ENCODE measurements around the gene NRL. TPM values are rescaled to one million over a fixed set of nuclear protein-coding genes. Genes with fewer than 3 reads are reported as not detected.
"Not testable (repeated sequence)": the region's sequence is repeated elsewhere in the genome, so short reads cannot be mapped to it uniquely, and the experiment has no call there.

NRL gene
- total RNA-seq, 4 donors from 2014 or later: 0.79 to 4.5 (median 3.3) TPM

DNA sequence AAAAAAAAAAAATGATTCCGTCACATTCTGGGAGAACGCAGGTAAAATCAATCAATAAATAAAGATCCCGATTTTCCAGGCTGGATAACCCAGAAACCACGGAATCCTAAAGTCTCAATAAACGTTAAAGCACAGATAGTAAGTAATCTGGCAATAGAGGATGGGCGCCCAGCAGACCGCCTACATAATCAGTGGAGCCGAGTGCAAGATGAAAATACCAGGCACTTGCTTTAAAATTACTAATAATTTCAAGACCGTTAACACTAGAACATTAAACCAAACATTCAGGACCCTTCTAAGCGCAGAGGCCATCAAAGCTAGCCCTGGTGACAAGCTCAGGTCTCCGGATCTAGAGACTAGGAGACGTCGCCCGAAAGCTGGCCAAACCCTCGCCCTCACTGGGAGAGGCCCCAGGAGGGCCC lies 1.4 kb downstream of the NRL start:
- intact Hi-C loops (cut with DNase I): no loop called here
- Histone ChIP-seq H3K36me3 (peaks cover under 1 to 19% (median 2%) of the 10 kb centered on the region in 3 donors), H3K4me1 (peaks cover 12 to 38% (median 17%) of the 10 kb centered on the region in 3 donors), H3K9me3 (no peaks in the 10 kb centered on the region), H3K27ac (peak overlapping the region; percentile 96 to 99 (median 99)), H3K27me3 (no peaks in the 10 kb centered on the region), H3K4me3 (peak overlapping the region; percentile 46 to 84 (median 68))
- no peak for TF ChIP-seq POLR2A (IDR thresholded peaks at IDR 0.05)
- TF ChIP-seq, protein P1, sequence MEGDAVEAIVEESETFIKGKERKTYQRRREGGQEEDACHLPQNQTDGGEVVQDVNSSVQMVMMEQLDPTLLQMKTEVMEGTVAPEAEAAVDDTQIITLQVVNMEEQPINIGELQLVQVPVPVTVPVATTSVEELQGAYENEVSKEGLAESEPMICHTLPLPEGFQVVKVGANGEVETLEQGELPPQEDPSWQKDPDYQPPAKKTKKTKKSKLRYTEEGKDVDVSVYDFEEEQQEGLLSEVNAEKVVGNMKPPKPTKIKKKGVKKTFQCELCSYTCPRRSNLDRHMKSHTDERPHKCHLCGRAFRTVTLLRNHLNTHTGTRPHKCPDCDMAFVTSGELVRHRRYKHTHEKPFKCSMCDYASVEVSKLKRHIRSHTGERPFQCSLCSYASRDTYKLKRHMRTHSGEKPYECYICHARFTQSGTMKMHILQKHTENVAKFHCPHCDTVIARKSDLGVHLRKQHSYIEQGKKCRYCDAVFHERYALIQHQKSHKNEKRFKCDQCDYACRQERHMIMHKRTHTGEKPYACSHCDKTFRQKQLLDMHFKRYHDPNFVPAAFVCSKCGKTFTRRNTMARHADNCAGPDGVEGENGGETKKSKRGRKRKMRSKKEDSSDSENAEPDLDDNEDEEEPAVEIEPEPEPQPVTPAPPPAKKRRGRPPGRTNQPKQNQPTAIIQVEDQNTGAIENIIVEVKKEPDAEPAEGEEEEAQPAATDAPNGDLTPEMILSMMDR (IDR thresholded peaks at IDR 0.05): no peak
- WGBS, 2 donors: 15% methylated on average over 10 to 13 of the region's 15 CpGs
- DNase-seq: no peak

DNA sequence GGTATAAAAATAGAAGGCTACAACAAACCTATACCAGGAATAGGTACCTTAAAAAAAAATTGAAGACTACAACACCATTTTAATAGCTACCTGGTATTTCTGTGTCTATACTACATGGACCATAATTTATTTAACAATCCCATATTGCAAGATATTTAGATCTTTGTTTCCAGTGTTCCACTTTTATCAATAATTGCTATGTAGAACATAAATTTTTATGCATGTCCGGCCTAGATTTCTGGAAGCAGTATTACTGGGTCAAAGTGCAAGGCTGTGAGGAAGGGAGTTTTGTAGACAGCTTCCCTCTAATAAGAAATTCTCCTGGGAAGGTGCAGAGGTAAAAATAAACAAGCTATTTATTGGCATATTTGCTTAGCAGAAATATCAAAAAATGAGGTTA lies 4.2 kb downstream of the NRL start:
- no peaks in the 10 kb centered on the region for H3K27me3 ChIP-seq
- H3K4me3 ChIP-seq: no peak overlapping the region
- 68 to 79% methylated on average over 1 of the region's 1 CpG for WGBS, 2 donors
- H3K4me1 ChIP-seq: peaks cover 3 to 23% (median 7%) of the 10 kb centered on the region in 3 donors
- DNase-seq: no peak
- H3K36me3 ChIP-seq: no peaks in the 10 kb centered on the region
- H3K27ac ChIP-seq: no peak overlapping the region
- no peak for TF ChIP-seq POLR2A (IDR thresholded peaks at IDR 0.05)
- TF ChIP-seq, protein P1 (IDR thresholded peaks at IDR 0.05): no peak
- no peaks in the 10 kb centered on the region for H3K9me3 ChIP-seq
- intact Hi-C loops (cut with DNase I): no loop called here

DNA sequence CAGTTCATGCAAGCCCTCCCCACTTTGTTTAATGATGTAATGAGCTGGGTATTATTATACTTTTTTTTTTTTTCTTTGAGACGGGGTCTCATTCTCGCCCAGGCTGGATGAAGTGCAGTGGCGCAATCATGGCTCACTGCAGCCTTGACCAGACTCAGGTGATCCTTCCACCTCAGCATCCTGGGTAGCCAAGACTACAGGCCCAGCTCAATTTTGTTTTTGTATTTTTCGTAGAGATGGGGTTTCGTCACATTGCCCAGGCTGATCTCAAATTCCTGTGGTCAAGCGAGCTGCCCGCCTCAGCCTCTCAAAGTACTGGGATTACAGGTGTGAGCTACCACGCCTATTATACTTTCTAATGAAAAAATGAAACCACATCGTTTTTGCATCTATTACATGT lies 4.7 kb downstream of the NRL start:
- TF ChIP-seq, protein P1 (IDR thresholded peaks at IDR 0.05): no peak
- 67 to 71% methylated on average over 9 of the region's 9 CpGs for WGBS, 2 donors

DNA sequence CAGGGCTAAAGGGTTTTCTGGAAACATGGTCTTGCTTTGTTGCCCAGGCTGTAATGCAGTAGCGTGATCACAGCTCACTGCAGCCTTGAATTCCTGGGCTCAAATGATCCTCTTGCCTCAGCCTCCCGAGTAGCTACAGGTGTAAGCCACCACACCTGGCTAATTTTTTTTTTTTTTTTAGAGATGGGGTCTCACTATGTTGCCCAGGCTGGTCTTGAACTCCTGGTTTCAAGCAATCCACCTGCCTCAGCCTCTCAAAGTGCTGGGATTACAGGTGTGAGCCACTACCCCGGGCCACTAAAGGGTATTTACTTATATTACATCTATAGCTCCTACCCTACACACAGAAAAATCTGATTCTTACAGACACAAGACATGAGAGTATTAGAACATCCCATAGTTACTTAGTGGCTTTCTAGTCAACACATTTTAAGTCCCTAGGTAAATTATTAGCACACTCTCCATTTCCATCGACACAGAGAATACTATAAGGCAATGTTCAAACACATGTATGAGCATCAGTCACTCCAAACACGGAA lies 6.3 kb downstream of the NRL start:
- 39 to 42% methylated on average over 5 of the region's 5 CpGs for WGBS, 2 donors
- peak overlapping the region in 2 of 4 donors; percentile 37 to 54 for H3K27ac ChIP-seq
- H3K4me1 ChIP-seq: peaks cover 2 to 17% (median 2%) of the 10 kb centered on the region in 3 donors
- H3K27me3 ChIP-seq: no peaks in the 10 kb centered on the region
- H3K4me3 ChIP-seq: no peak overlapping the region
- DNase-seq: no peak
- TF ChIP-seq, protein P1 (IDR thresholded peaks at IDR 0.05): no peak
- no peak for TF ChIP-seq POLR2A (IDR thresholded peaks at IDR 0.05)
- H3K9me3 ChIP-seq: no peaks in the 10 kb centered on the region
- H3K36me3 ChIP-seq: peaks cover 0 to 14% (median 0%) of the 10 kb centered on the region in 3 donors
- intact Hi-C loops (cut with DNase I): no loop called here

More for the DNA sequence above, 4.7 kb downstream of the NRL start:
- intact Hi-C loops (cut with DNase I): no loop called here
- no peaks in the 10 kb centered on the region for H3K9me3 ChIP-seq
- no peak for DNase-seq
- no peak overlapping the region for H3K4me3 ChIP-seq
- H3K4me1 ChIP-seq: peaks cover 2 to 21% (median 5%) of the 10 kb centered on the region in 3 donors
- H3K36me3 ChIP-seq: peaks cover 0 to under 1% (median 0%) of the 10 kb centered on the region in 3 donors
- no peaks in the 10 kb centered on the region for H3K27me3 ChIP-seq
- no peak overlapping the region for H3K27ac ChIP-seq

DNA sequence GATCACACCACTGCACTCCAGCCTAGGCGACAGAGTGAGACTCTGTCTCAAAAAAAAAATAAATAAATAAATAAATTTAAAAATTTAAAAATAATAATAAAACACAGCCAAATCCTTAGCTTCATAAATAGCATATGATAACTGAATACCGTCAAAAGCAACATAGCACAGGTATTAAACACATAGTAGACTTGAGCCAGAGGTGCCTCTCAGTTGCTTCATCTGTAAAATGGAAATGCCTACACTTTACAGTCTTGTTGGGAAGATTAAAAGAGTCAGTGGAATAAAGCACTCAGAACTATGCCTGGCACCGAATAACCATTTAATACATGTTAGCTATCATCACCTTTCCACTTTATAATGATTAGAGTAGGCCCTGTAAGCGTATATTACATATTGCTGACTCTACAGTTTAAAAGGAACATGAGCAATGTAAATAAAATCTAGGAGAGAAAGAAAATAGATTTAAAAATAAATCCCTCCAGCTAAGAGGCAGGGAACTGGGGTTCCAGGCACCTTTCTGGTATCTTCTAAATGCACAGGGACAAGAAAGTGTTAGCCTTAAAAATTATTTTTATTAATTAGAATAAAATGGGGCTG lies 8.0 kb downstream of the NRL start:
- Histone ChIP-seq H3K4me1 (peaks cover 0 to 14% (median 0%) of the 10 kb centered on the region in 3 donors), H3K4me3 (no peak overlapping the region), H3K36me3 (peaks cover 0 to 24% (median 6%) of the 10 kb centered on the region in 3 donors), H3K27me3 (no peaks in the 10 kb centered on the region), H3K27ac (no peak overlapping the region), H3K9me3 (no peaks in the 10 kb centered on the region)
- no peak for DNase-seq
- TF ChIP-seq, protein P1 (IDR thresholded peaks at IDR 0.05): no peak
- TF ChIP-seq POLR2A (IDR thresholded peaks at IDR 0.05): no peak
- WGBS, 2 donors: 75 to 84% methylated on average over 4 of the region's 4 CpGs
- intact Hi-C loops (cut with DNase I): no loop called here

DNA sequence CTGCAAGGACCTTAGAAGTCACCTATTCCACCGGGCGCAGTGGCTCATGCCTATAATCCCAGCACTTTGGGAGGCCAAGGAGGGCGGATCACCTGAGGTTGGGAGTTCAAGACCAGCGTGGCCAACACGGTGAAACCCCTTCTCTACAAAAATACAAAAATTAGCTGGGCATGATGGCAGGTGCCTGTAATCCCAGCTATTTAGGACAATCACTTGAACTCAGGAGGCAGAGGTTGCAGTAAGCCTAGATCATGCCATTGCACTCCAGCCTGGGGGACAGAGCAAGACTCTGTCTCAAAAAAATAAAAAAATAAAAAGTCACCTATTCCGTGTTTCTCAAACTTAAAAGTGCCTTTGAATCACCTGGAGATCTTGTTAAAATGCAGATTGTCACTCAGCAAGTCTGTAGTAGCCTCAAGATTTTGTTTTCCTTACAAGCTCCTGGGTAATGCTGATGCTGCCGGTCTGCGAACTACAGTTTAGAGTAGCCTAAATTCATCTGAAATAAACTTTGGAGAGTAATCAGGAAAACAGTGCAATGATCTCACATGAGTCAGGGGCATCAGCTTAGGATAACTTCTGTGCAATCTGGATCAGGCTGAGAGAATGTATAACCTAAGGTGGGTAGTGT lies 9.0 kb downstream of the NRL start:
- H3K27me3 ChIP-seq; H3K27ac ChIP-seq; H3K4me3 ChIP-seq; intact Hi-C loops (cut with DNase I); DNase-seq; H3K9me3 ChIP-seq: not testable (repeated sequence)
- peaks cover 0 to 14% (median 0%) of the 10 kb centered on the region in 3 donors for H3K4me1 ChIP-seq
- whole genome bisulfite sequencing, 2 donors: 84 to 93% methylated on average over 8 of the region's 8 CpGs
- peaks cover 0 to 34% (median 6%) of the 10 kb centered on the region in 3 donors for H3K36me3 ChIP-seq
